GM18526 (cell line): ENCODE results near the gene COPA.

ENCODE experiments used
- POLR2A ChIP-seq: IDR thresholded peaks from 3 replicates; pipeline ENCODE4 v1.6.1; 2011; ENCODE audit not compliant: insufficient read length; ENCODE audit errors: extremely low read depth

COPA gene

GRCh38 chr1:160243767-160244166, 99.3 kb downstream of the COPA start:
- no peak for TF ChIP-seq POLR2A

- TF ChIP-seq POLR2A, result no peak
These were observed 103.3 kb downstream of the COPA start for GRCh38 chr1:160239582-160240299.
